Karpas-422 (cell line): ENCODE measurements around the gene BPIFB4. TPM values are rescaled to one million over a fixed set of nuclear protein-coding genes. Genes with fewer than 3 reads are reported as not detected.
A peak's percentile ranks its signal among the peaks of the same experiment; 100 is the strongest.
"Not testable (repeated sequence)": the region's sequence is repeated elsewhere in the genome, so short reads cannot be mapped to it uniquely, and the experiment has no call there.

ENCODE experiments used
- DNase-seq: peaks from one replicate; pipeline ENCODE4 v3.0.0-alpha.2; 2015
- H2AFZ ChIP-seq: fragments of 200-600 bp; sonication (generic); 2 replicates; pipeline ENCODE4 v1.6.1; 2014; ENCODE audit warnings: antibody characterized with exemption, low read length, mixed read lengths
- H3K27ac ChIP-seq: fragments of 200-600 bp; sonication (generic); 2 replicates; pipeline ENCODE4 v1.5.1; 2014; ENCODE audit warnings: mild to moderate bottlenecking, low read length, moderate library complexity
- H3K27me3 ChIP-seq: fragments of 200-600 bp; sonication (generic); 2 replicates; pipeline ENCODE4 v1.6.1; 2014; ENCODE audit warnings: low read length, mixed read lengths
- H3K36me3 ChIP-seq: fragments of 200-600 bp; sonication (generic); 2 replicates; pipeline ENCODE4 v1.6.1; 2014; ENCODE audit warnings: low read length, mixed read lengths; ENCODE audit not compliant: insufficient read depth
- H3K4me1 ChIP-seq: fragments of 200-600 bp; sonication (generic); 2 replicates; pipeline ENCODE4 v1.6.1; 2014; ENCODE audit warnings: mild to moderate bottlenecking, low read length, mixed read lengths
- H3K4me2 ChIP-seq: fragments of 200-600 bp; sonication (generic); 2 replicates; pipeline ENCODE4 v1.6.1; 2014; ENCODE audit warnings: low read length, low read depth, mild to moderate bottlenecking; ENCODE audit not compliant: poor library complexity, severe bottlenecking
- H3K4me3 ChIP-seq: fragments of 200-600 bp; sonication (generic); 2 replicates; pipeline ENCODE4 v1.5.1; 2014; ENCODE audit warnings: mild to moderate bottlenecking, antibody characterized with exemption, low read length, mixed read lengths
- H3K79me2 ChIP-seq: fragments of 200-600 bp; sonication (generic); 2 replicates; pipeline ENCODE4 v1.6.1; 2014; ENCODE audit warnings: mild to moderate bottlenecking, low read length, mixed read lengths
- H3K9ac ChIP-seq: fragments of 200-600 bp; sonication (generic); 2 replicates; pipeline ENCODE4 v1.6.0; 2014; ENCODE audit warnings: low read length
- H3K9me2 ChIP-seq: fragments of 200-600 bp; sonication (generic), shearing (Covaris generic); replicated peaks from 2 replicates; pipeline ENCODE4 v1.6.0; 2014; ENCODE audit warnings: mild to moderate bottlenecking, low read length, moderate library complexity; ENCODE audit not compliant: insufficient read depth
- H3K9me3 ChIP-seq: fragments of 300-700, 200-600 bp; sonication (generic); 2 replicates; pipeline ENCODE4 v1.6.1; 2014; ENCODE audit warnings: low read length, mixed read lengths
- H4K20me1 ChIP-seq: fragments of 200-600 bp; sonication (generic); 2 replicates; pipeline ENCODE4 v1.6.1; 2014; ENCODE audit warnings: mild to moderate bottlenecking, antibody characterized with exemption, low read length, low read depth; ENCODE audit not compliant: insufficient read depth
- total RNA-seq: library from RNA; depleted of rRNA; stranded (reverse); fragments of >200 nt; shearing (Covaris generic); gene quantifications from 2 replicates; pipeline ENCODE4 v1.2.3, GENCODE V29; 2014; ENCODE audit warnings: low replicate concordance

BPIFB4 gene
- total RNA-seq, 1 experiment from 2014 or later = not detected

DNA sequence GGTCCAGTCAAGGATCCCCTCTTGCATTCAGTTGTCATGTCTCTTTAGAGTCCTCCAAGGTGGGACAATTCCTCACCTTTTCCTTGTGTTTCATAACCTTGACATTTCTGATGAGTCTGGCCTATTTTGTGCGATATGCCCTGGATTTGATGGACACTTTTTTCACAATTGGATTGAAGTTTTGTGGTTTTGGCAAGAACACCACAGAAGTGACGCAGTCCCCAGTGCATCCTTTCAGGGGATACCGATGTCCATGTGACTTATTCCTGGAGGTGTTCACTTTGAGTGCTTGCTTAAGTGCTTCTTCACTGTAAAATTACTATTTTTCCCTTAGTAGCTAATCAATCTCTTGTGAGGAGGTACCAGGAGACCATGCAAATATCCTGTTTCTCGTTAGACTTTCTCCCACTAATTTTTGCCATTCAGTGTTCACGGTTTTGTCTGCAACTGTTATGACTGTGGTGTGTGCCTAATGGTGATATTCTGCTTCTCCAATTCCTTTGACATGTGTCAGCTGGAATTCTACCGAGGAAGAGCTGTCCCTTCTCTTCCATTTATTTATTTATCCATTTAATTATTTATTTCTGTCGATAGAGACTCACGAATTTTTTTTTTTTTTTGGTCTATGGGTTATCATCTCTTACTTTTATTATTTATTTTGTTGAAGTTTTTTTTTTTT, 30.8 kb downstream of the BPIFB4 start:
- Histone ChIP-seq H2AFZ (no peak overlapping the region), H4K20me1 (no peaks in the 10 kb centered on the region), H3K79me2 (no peaks in the 10 kb centered on the region), H3K9me3 (no peaks in the 10 kb centered on the region), H3K27me3 (no peaks in the 10 kb centered on the region), H3K9me2 (no peaks in the 10 kb centered on the region), H3K4me3 (no peak overlapping the region), H3K36me3 (no peaks in the 10 kb centered on the region), H3K9ac (no peak overlapping the region), H3K4me1 (no peaks in the 10 kb centered on the region), H3K27ac (no peak overlapping the region), H3K4me2 (no peak overlapping the region)
- DNase-seq = no peak

GRCh38 chr20:33111306-33111705, 31.9 kb downstream of the BPIFB4 start:
- Histone ChIP-seq H3K79me2 (no peaks in the 10 kb centered on the region), H3K9ac (no peak overlapping the region), H3K4me2 (no peak overlapping the region), H3K9me3 (no peaks in the 10 kb centered on the region), H2AFZ (no peak overlapping the region), H3K27ac (no peak overlapping the region), H3K4me3 (no peak overlapping the region), H3K36me3 (no peaks in the 10 kb centered on the region), H3K9me2 (no peaks in the 10 kb centered on the region), H3K4me1 (no peaks in the 10 kb centered on the region), H3K27me3 (no peaks in the 10 kb centered on the region), H4K20me1 (no peaks in the 10 kb centered on the region)
- DNase-seq = no peak

GRCh38 chr20:33112547-33113386, 33.3 kb downstream of the BPIFB4 start:
- no peak overlapping the region for H3K4me2 ChIP-seq
- no peaks in the 10 kb centered on the region for H3K9me3 ChIP-seq
- H3K27ac ChIP-seq = no peak overlapping the region
- no peaks in the 10 kb centered on the region for H3K79me2 ChIP-seq
- H4K20me1 ChIP-seq = no peaks in the 10 kb centered on the region
- no peaks in the 10 kb centered on the region for H3K27me3 ChIP-seq
- no peaks in the 10 kb centered on the region for H3K4me1 ChIP-seq
- no peak overlapping the region for H3K4me3 ChIP-seq
- no peak overlapping the region for H3K9ac ChIP-seq
- peak overlapping the region; percentile 56; the same call in 1 of the 2 replicates for H2AFZ ChIP-seq
- no peaks in the 10 kb centered on the region for H3K9me2 ChIP-seq
- no peaks in the 10 kb centered on the region for H3K36me3 ChIP-seq
- DNase-seq = no peak

DNA sequence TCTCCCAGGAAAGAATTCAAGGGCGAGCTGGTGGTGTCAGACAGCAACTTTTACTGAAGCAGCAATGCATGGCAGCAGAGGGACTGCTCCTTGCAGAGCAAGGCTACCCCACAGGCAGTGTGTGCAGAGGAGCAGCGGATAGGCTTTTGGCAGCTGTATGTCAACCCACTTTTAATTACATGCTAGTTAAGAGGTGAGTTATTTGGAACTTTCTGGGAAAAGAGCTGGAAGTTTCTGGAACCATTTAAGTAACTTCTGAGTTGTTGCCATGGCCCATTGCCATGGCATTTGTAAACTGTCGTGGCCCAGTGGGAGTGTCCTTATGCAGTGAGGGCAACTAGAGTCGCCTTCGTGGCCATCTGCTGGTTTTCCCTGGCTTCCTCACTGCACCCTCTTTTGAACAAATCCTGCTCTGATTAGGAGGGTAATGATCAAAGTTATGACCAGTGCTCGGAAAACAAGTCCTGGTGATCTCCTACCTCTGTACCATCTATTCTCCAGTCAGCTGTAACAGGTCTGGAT, 34.0 kb downstream of the BPIFB4 start:
- no peaks in the 10 kb centered on the region for H3K9me2 ChIP-seq
- no peak overlapping the region for H3K9ac ChIP-seq
- DNase-seq = no peak
- no peaks in the 10 kb centered on the region for H3K36me3 ChIP-seq
- no peak overlapping the region for H3K27ac ChIP-seq
- no peak overlapping the region for H3K4me3 ChIP-seq
- no peaks in the 10 kb centered on the region for H4K20me1 ChIP-seq
- no peaks in the 10 kb centered on the region for H3K27me3 ChIP-seq
- H3K79me2 ChIP-seq = no peaks in the 10 kb centered on the region
- H3K4me1 ChIP-seq = no peaks in the 10 kb centered on the region
- H3K9me3 ChIP-seq = no peaks in the 10 kb centered on the region
- H2AFZ ChIP-seq = peak overlapping the region; percentile 56; the same call in 1 of the 2 replicates
- no peak overlapping the region for H3K4me2 ChIP-seq

DNA sequence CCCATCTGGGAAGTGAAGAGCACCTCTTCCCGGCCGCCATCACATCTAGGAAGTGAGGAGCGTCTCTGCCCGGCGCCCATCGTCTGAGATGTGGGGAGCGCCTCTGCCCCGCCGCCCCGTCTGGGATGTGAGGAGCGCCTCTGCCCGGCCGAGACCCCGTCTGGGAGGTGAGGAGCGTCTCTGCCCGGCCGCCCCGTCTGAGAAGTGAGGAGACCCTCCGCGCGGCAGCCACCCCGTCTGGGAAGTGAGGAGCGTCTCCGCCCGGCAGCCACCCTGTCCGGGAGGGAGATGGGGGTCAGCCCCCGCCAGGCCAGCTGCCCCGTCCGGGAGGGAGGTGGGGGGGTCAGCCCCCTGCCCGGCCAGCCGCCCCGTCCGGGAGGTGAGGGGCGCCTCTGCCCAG, 36.1 kb downstream of the BPIFB4 start:
- not testable (repeated sequence) for H3K79me2 ChIP-seq, H3K4me3 ChIP-seq, H3K36me3 ChIP-seq, H3K4me2 ChIP-seq, H2AFZ ChIP-seq, H4K20me1 ChIP-seq, H3K9me2 ChIP-seq, H3K27me3 ChIP-seq, H3K9me3 ChIP-seq, DNase-seq, H3K9ac ChIP-seq, H3K4me1 ChIP-seq, H3K27ac ChIP-seq

GRCh38 chr20:33119725-33120720, 40.6 kb downstream of the BPIFB4 start:
- Histone ChIP-seq H3K27ac (no peak overlapping the region), H4K20me1 (no peaks in the 10 kb centered on the region), H3K36me3 (no peaks in the 10 kb centered on the region), H3K4me2 (no peak overlapping the region), H3K9me3 (no peaks in the 10 kb centered on the region), H3K27me3 (no peaks in the 10 kb centered on the region), H2AFZ (no peak overlapping the region), H3K9me2 (no peaks in the 10 kb centered on the region), H3K4me1 (no peaks in the 10 kb centered on the region), H3K4me3 (no peak overlapping the region), H3K9ac (no peak overlapping the region), H3K79me2 (no peaks in the 10 kb centered on the region)
- DNase-seq = no peak

DNA sequence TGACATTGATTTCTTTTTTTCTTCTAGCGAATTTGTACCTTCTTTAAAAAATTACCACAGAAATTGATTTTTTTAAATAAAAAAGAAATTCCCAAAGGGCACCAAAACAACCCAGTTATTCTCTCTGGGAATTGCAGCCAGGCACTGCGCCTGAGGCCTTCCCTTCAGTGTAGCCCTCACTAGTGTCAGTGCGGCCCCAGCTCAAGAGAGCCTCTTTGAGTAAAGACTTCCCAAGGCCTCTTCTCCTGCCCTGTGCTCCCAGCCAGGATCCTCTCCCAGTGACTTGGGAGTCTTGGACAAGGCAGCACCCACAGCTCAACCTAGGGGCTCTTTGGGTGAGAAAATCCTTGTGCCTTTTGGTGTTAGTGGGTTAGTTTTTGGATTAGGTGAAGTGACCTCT, 41.5 kb downstream of the BPIFB4 start:
- no peak overlapping the region for H3K27ac ChIP-seq
- H3K9me2 ChIP-seq = no peaks in the 10 kb centered on the region
- H4K20me1 ChIP-seq = no peaks in the 10 kb centered on the region
- no peaks in the 10 kb centered on the region for H3K36me3 ChIP-seq
- no peak overlapping the region for H3K4me2 ChIP-seq
- no peak overlapping the region for H2AFZ ChIP-seq
- H3K4me1 ChIP-seq = no peaks in the 10 kb centered on the region
- no peaks in the 10 kb centered on the region for H3K9me3 ChIP-seq
- H3K9ac ChIP-seq = no peak overlapping the region
- no peak overlapping the region for H3K4me3 ChIP-seq
- no peak for DNase-seq
- H3K27me3 ChIP-seq = no peaks in the 10 kb centered on the region
- H3K79me2 ChIP-seq = no peaks in the 10 kb centered on the region
